Osteoblast (primary cell): ENCODE data around the gene TBC1D12. TPM values are rescaled to one million over a fixed set of nuclear protein-coding genes. Genes with fewer than 3 reads are reported as not detected.

ENCODE experiments used
- DNase-seq: peaks from one replicate; pipeline ENCODE4 v3.0.0; 2011; ENCODE audit warnings: low spot score, mixed read lengths; ENCODE audit not compliant: insufficient read length; ENCODE audit errors: missing footprints
- H2AFZ ChIP-seq: 2 replicates; pipeline ENCODE4 v1.6.0; 2011; ENCODE audit warnings: mild to moderate bottlenecking, low read length
- H3K27ac ChIP-seq: 2 replicates; pipeline ENCODE4 v1.5.1; 2011; ENCODE audit warnings: mild to moderate bottlenecking, low read depth, low read length, moderate library complexity
- H3K27me3 ChIP-seq: 2 replicates; pipeline ENCODE4 v1.6.0; 2012; ENCODE audit warnings: mild to moderate bottlenecking, control low read depth, inconsistent platforms, low read length, moderate library complexity; ENCODE audit not compliant: insufficient read depth
- H3K36me3 ChIP-seq: 2 replicates; pipeline ENCODE4 v1.5.1; 2011; ENCODE audit warnings: mild to moderate bottlenecking, low read length, control low read depth, moderate library complexity; ENCODE audit not compliant: insufficient read depth
- H3K4me1 ChIP-seq: 2 replicates; pipeline ENCODE4 v1.5.1; 2011; ENCODE audit warnings: mild to moderate bottlenecking, low read length, control low read depth, moderate library complexity; ENCODE audit not compliant: insufficient read depth
- H3K4me2 ChIP-seq: 2 replicates; pipeline ENCODE4 v1.6.0; 2011; ENCODE audit warnings: mild to moderate bottlenecking, low read length; ENCODE audit not compliant: insufficient read depth
- H3K4me3 ChIP-seq: fragments of 200-600 bp; sonication (generic); 3 replicates; pipeline ENCODE4 v1.5.1; 2012; ENCODE audit warnings: mild to moderate bottlenecking, low read length, inconsistent platforms; ENCODE audit not compliant: insufficient read depth
- H3K79me2 ChIP-seq: 2 replicates; pipeline ENCODE4 v1.6.0; 2012; ENCODE audit warnings: mild to moderate bottlenecking, low read length, control low read depth, inconsistent platforms; ENCODE audit not compliant: insufficient read depth
- H3K9me3 ChIP-seq: 2 replicates; pipeline ENCODE4 v1.5.1; 2011; ENCODE audit warnings: low read depth, low read length, control low read depth
- H4K20me1 ChIP-seq: 2 replicates; pipeline ENCODE4 v1.6.0; 2012; ENCODE audit warnings: mild to moderate bottlenecking, low read length, control low read depth; ENCODE audit not compliant: insufficient read depth
- total RNA-seq: library from RNA; depleted of rRNA; stranded (reverse); fragments of >200 nt; gene quantifications from 2 replicates; pipeline ENCODE4 v1.2.3, GENCODE V29; 2012
- TF ChIP-seq, protein P1 (sequence below): IDR thresholded peaks from 2 replicates; pipeline ENCODE4 v1.5.1; 2011; ENCODE audit warnings: mild to moderate bottlenecking, low read depth, low read length, moderate library complexity; ENCODE audit errors: extremely low read depth

The TBC1D12 gene
- total RNA-seq, 1 donor: 43.1 TPM

DNA sequence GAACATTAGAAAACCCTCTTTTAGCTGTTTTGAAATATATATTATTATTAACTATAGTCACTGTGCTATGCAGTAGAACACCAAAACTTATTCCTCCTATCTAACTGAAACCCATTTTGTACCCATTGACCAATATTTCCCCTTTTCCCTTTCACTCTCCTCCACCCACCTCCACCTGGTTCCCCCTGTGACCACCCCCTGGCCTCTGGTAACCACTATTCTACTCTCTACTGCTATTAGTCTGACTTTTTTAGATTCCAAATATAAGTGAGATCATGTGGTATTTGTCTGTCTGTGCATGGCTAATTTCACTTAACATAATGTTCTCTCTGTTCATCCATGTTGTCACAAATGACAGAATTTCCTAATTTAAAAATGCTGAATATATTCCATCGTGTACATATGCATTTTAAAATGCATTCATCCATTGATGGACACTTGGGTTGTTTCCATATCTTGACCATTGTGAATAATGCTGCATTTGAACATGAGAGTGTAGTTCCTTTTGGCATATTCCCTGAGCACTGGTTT, 18.7 kb downstream of the TBC1D12 start:
- peaks cover 83% of the 10 kb centered on the region for H3K79me2 ChIP-seq
- no peak for DNase-seq
- H3K4me1 ChIP-seq: peaks cover 19% of the 10 kb centered on the region
- no peak overlapping the region for H3K4me2 ChIP-seq
- no peaks in the 10 kb centered on the region for H3K27me3 ChIP-seq
- no peaks in the 10 kb centered on the region for H3K9me3 ChIP-seq
- TF ChIP-seq, protein P1, sequence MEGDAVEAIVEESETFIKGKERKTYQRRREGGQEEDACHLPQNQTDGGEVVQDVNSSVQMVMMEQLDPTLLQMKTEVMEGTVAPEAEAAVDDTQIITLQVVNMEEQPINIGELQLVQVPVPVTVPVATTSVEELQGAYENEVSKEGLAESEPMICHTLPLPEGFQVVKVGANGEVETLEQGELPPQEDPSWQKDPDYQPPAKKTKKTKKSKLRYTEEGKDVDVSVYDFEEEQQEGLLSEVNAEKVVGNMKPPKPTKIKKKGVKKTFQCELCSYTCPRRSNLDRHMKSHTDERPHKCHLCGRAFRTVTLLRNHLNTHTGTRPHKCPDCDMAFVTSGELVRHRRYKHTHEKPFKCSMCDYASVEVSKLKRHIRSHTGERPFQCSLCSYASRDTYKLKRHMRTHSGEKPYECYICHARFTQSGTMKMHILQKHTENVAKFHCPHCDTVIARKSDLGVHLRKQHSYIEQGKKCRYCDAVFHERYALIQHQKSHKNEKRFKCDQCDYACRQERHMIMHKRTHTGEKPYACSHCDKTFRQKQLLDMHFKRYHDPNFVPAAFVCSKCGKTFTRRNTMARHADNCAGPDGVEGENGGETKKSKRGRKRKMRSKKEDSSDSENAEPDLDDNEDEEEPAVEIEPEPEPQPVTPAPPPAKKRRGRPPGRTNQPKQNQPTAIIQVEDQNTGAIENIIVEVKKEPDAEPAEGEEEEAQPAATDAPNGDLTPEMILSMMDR: no peak
- H2AFZ ChIP-seq: no peak overlapping the region
- no peak overlapping the region for H3K27ac ChIP-seq
- peaks cover 25% of the 10 kb centered on the region for H4K20me1 ChIP-seq
- H3K36me3 ChIP-seq: no peaks in the 10 kb centered on the region
- no peak overlapping the region for H3K4me3 ChIP-seq

DNA sequence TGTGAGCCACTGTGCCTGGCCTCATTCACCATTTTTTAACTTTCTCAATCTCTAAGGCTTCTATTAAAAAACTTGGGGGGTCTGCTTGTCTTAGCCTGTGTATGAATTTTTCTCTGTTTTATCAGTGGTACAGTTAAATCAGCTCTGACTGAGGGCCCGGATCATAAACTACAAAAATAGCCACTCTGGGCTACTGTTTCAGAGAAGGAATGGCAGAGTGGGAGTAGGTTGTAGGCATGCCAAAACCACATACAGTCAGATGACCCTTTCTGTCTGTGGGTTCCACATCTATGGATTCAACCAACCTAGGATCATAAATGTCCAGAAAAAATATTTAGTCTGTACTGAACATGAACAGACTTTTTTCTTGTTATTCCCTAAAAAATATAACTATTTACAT, 21.3 kb downstream of the TBC1D12 start:
- no peaks in the 10 kb centered on the region for H3K27me3 ChIP-seq
- H3K4me3 ChIP-seq: no peak overlapping the region
- DNase-seq: no peak
- H3K4me1 ChIP-seq: peaks cover 22% of the 10 kb centered on the region
- H3K36me3 ChIP-seq: no peaks in the 10 kb centered on the region
- H2AFZ ChIP-seq: no peak overlapping the region
- no peaks in the 10 kb centered on the region for H3K9me3 ChIP-seq
- peaks cover 19% of the 10 kb centered on the region for H4K20me1 ChIP-seq
- TF ChIP-seq, protein P1: no peak
- H3K27ac ChIP-seq: peak overlapping the region; percentile 24
- peaks cover 76% of the 10 kb centered on the region for H3K79me2 ChIP-seq
- no peak overlapping the region for H3K4me2 ChIP-seq

DNA sequence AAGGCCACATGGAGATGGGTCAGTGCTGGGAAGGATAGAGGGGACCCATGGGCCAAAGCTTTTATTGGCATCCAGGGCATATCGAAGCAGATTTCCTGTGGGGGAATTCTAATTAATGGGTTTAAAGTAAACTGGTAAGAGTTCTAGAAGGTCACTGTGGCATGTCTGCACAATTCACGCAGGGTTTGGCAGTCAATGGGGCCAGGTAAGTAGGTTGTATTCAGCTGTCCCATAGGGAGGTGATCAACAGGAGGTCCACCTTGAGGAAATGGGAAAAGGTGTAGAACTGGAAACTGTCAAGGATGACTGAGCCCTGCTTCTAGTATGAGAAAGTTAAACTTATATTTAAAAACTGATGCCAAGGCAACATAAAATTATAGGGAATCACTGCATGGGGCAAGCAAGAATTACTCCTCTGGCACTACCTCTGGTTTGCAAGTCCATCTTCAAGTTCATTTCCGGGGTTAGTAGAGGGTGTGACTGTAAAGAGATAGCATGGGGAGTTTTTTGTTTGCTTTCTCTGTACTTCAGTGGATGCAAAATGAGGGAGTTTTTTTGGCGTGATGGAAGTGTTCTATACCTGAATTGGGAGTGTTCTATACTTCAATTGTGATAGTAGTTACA, 22.5 kb downstream of the TBC1D12 start:
- no peak overlapping the region for H3K4me3 ChIP-seq
- no peaks in the 10 kb centered on the region for H3K27me3 ChIP-seq
- H3K27ac ChIP-seq: no peak overlapping the region
- TF ChIP-seq, protein P1: no peak
- peaks cover 73% of the 10 kb centered on the region for H3K79me2 ChIP-seq
- peaks cover 21% of the 10 kb centered on the region for H4K20me1 ChIP-seq
- DNase-seq: no peak
- peaks cover 28% of the 10 kb centered on the region for H3K4me1 ChIP-seq
- no peak overlapping the region for H2AFZ ChIP-seq
- H3K9me3 ChIP-seq: no peaks in the 10 kb centered on the region
- H3K36me3 ChIP-seq: no peaks in the 10 kb centered on the region
- H3K4me2 ChIP-seq: no peak overlapping the region

DNA sequence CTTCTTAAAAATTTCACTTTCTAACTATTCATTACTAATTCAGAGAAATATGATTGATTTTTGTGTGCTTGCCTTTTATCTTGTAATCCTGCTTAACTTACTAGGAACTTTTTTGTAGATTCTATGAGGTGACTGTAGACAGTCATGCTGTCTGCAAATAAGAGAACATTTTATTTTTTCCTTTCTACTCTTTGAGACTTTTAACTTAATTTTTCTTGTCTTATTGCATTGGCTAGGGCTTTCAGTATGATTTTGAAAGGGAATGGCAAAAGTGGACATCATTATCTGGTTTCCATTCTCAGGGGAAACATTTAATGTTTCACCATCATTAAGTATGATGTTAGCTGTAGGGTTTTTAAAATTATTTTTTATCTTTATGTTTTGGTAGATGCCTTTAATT, 23.6 kb downstream of the TBC1D12 start:
- Histone ChIP-seq H3K4me3 (no peak overlapping the region), H3K4me2 (no peak overlapping the region), H2AFZ (no peak overlapping the region), H3K9me3 (no peaks in the 10 kb centered on the region), H3K36me3 (no peaks in the 10 kb centered on the region), H3K79me2 (peaks cover 73% of the 10 kb centered on the region), H3K27ac (no peak overlapping the region), H3K27me3 (no peaks in the 10 kb centered on the region), H3K4me1 (peaks cover 36% of the 10 kb centered on the region), H4K20me1 (peaks cover 16% of the 10 kb centered on the region)
- TF ChIP-seq, protein P1: no peak
- DNase-seq: no peak
